Measurements from ENCODE around the gene GPRASP2.

Gene GPRASP2

DNA sequence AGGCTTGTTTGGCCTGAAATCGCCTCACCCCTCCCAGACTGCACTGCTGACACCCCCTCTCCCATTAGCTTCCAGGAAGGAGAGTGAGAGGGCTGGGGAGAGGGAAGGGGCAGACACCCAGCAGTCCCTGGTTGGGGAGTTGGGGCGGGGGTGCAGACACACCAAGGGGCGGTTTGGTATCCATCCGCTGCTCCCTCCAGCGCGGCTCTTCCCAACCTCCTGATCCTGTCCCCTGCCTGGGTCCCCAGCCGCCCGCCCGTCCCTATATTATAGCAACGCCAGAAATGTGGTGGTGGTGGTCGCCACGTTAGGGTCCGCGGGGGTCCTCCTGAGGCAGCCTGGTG, 33.2 kb downstream of the GPRASP2 start:
- no peak overlapping the region for H3K27ac ChIP-seq (ENCODE audit: low read depth, low read length, severe bottlenecking)
- no peaks in the 10 kb centered on the region for H3K9me3 ChIP-seq (ENCODE audit: control insufficient read depth, low read length)
- peaks cover 3% of the 10 kb centered on the region for H3K36me3 ChIP-seq (ENCODE audit: control insufficient read depth, insufficient read depth, low read length)
- no peaks in the 10 kb centered on the region for H3K4me1 ChIP-seq (ENCODE audit: control insufficient read depth, insufficient read depth, low read length, poor library complexity, severe bottlenecking)
- WGBS, 2 experiments (ENCODE audit: insufficient coverage in 2 of 2) = 0% methylated on average over 4 of the region's 14 CpGs; no CpG with 5 or more reads in 1 of the 2 experiments
- H3K4me3 ChIP-seq (ENCODE audit: extremely low read depth, insufficient read depth, low read length, poor library complexity, severe bottlenecking) = peak overlapping the region; percentile 48

DNA sequence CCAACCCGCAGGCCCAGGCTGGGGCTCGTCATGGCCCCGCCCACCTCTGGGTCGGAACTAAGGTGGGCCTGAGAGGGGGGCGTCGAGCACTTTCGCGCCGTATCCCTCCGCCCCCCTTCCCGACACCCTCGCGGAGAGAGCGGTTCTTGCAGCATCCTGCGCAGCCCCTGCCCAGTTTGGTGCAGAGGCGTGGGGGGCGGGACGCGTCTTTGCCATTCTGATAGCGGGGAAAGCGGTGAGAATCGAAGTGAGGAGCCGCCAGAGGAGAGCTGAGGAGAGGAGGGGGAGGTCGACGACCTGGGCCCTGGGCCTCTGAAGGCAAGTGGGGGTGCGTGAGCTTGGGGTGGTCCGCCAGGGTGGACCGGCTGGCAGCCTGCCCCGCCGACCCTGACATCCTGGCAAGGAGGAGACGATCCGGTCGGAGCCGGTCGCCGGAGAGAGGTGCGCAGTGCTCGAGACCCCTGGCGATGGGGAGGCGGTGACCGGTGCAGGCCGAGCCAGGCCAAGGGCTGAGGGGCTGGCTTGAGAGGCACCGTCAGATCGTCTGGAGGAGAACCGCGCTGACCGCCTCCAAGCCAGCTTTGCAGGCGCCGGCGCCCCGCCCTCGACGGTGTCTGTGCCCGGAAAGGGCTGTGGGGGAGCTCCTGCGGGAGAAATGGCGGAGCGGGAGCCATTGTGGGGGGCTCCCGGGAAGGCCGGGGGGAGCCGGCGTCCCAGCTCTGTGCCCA, 33.8 kb downstream of the GPRASP2 start:
- Histone ChIP-seq H3K4me3 (ENCODE audit: extremely low read depth, insufficient read depth, low read length, poor library complexity, severe bottlenecking) (peak overlapping the region; percentile 48), H3K36me3 (ENCODE audit: control insufficient read depth, insufficient read depth, low read length) (peaks cover 3% of the 10 kb centered on the region), H3K9me3 (ENCODE audit: control insufficient read depth, low read length) (no peaks in the 10 kb centered on the region), H3K4me1 (ENCODE audit: control insufficient read depth, insufficient read depth, low read length, poor library complexity, severe bottlenecking) (no peaks in the 10 kb centered on the region), H3K27ac (ENCODE audit: low read depth, low read length, severe bottlenecking) (no peak overlapping the region)
- WGBS, 2 experiments (ENCODE audit: insufficient coverage in 2 of 2) = 0% methylated on average over 10 to 18 of the region's 61 CpGs

DNA sequence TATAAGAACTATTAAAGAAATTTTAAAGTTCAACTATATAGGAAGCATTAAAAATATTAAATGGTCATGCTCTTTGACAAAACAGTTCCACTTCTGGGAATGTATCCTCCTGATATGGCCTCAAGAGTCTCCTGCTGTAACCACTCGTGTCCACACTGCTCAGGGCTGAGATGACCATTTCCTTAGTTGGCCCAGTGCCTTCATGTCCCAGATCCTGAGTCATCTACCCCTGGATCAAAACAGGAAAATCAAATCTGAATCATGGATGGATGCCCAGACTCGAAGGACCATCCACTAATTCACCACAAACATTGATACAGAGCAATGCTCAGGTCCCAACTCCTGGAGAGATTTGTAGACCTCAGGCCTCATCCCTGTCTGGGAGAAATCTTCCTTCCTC, 53.0 kb downstream of the GPRASP2 start:
- Histone ChIP-seq H3K36me3 (ENCODE audit: control insufficient read depth, insufficient read depth, low read length) (no peaks in the 10 kb centered on the region), H3K27ac (ENCODE audit: low read depth, low read length, severe bottlenecking) (no peak overlapping the region), H3K9me3 (ENCODE audit: control insufficient read depth, low read length) (no peaks in the 10 kb centered on the region), H3K4me1 (ENCODE audit: control insufficient read depth, insufficient read depth, low read length, poor library complexity, severe bottlenecking) (no peaks in the 10 kb centered on the region), H3K4me3 (ENCODE audit: extremely low read depth, insufficient read depth, low read length, poor library complexity, severe bottlenecking) (no peak overlapping the region)
- 92 to 100% methylated on average over 1 to 2 of the region's 2 CpGs for WGBS, 2 experiments (ENCODE audit: insufficient coverage in 2 of 2)

DNA sequence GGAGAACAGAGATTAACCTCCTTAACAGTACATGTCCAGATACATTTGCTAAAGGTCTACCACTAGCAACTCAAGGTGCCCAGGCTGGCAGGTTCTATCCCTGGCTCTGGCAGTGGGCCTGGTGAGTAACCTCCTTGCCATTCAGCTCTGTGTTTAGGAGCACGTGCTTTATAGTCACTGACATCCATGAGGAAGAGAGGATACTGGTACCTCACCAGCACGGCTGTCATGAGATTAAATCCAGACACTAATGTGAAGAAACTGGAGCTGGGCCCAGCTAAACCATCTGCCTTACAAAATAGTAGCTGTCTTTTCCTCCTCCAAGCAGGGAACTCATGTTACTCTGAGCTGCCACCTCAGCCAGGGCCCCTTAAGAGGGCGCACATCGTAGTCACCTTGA, 53.6 kb downstream of the GPRASP2 start:
- Histone ChIP-seq H3K9me3 (ENCODE audit: control insufficient read depth, low read length) (no peaks in the 10 kb centered on the region), H3K27ac (ENCODE audit: low read depth, low read length, severe bottlenecking) (no peak overlapping the region), H3K36me3 (ENCODE audit: control insufficient read depth, insufficient read depth, low read length) (no peaks in the 10 kb centered on the region), H3K4me1 (ENCODE audit: control insufficient read depth, insufficient read depth, low read length, poor library complexity, severe bottlenecking) (no peaks in the 10 kb centered on the region), H3K4me3 (ENCODE audit: extremely low read depth, insufficient read depth, low read length, poor library complexity, severe bottlenecking) (no peak overlapping the region)
- 80 to 86% methylated on average over 1 of the region's 4 CpGs for WGBS, 2 experiments (ENCODE audit: insufficient coverage in 2 of 2)

GRCh38 chrX:102767287-102767686, 55.0 kb downstream of the GPRASP2 start:
- Histone ChIP-seq H3K4me1 (ENCODE audit: control insufficient read depth, insufficient read depth, low read length, poor library complexity, severe bottlenecking) (no peaks in the 10 kb centered on the region), H3K27ac (ENCODE audit: low read depth, low read length, severe bottlenecking) (no peak overlapping the region), H3K36me3 (ENCODE audit: control insufficient read depth, insufficient read depth, low read length) (no peaks in the 10 kb centered on the region), H3K4me3 (ENCODE audit: extremely low read depth, insufficient read depth, low read length, poor library complexity, severe bottlenecking) (no peak overlapping the region), H3K9me3 (ENCODE audit: control insufficient read depth, low read length) (no peaks in the 10 kb centered on the region)
- WGBS, 2 experiments (ENCODE audit: insufficient coverage in 2 of 2) = no CpG with 5 or more reads among the region's 1 CpG
